ENCODE measurements around the gene CAMK1D. TPM values are rescaled to one million over a fixed set of nuclear protein-coding genes. Genes with fewer than 3 reads are reported as not detected.

Gene CAMK1D
- polyA plus RNA-seq, 1 donor: 8.4 TPM

GRCh38 chr10:12650122-12650521 is 300.8 kb downstream of the CAMK1D start:
- no peak for DNase-seq
- no peak overlapping the region for H3K4me3 ChIP-seq (ENCODE audit: low read length)
- no CpG with 5 or more reads among the region's 8 CpGs for WGBS (ENCODE audit: insufficient coverage, low lambda C conversion rate)
- no peaks in the 10 kb centered on the region for H3K27me3 ChIP-seq (ENCODE audit: control insufficient read depth, insufficient read depth, low read length)
- H3K27ac ChIP-seq (ENCODE audit: low read length): no peak overlapping the region
- H3K4me1 ChIP-seq (ENCODE audit: control insufficient read depth, insufficient read depth, low read length): no peaks in the 10 kb centered on the region
- no peaks in the 10 kb centered on the region for H3K9me3 ChIP-seq (ENCODE audit: control insufficient read depth, low read depth, low read length)
- H3K36me3 ChIP-seq (ENCODE audit: control insufficient read depth, insufficient read depth, low read length): no peaks in the 10 kb centered on the region

GRCh38 chr10:12650538-12651298 is 301.4 kb downstream of the CAMK1D start:
- H3K27ac ChIP-seq (ENCODE audit: low read length): no peak overlapping the region
- no peak overlapping the region for H3K4me3 ChIP-seq (ENCODE audit: low read length)
- no peaks in the 10 kb centered on the region for H3K36me3 ChIP-seq (ENCODE audit: control insufficient read depth, insufficient read depth, low read length)
- 70% methylated on average over 2 of the region's 20 CpGs for WGBS (ENCODE audit: insufficient coverage, low lambda C conversion rate)
- no peaks in the 10 kb centered on the region for H3K9me3 ChIP-seq (ENCODE audit: control insufficient read depth, low read depth, low read length)
- no peaks in the 10 kb centered on the region for H3K4me1 ChIP-seq (ENCODE audit: control insufficient read depth, insufficient read depth, low read length)
- no peaks in the 10 kb centered on the region for H3K27me3 ChIP-seq (ENCODE audit: control insufficient read depth, insufficient read depth, low read length)
- DNase-seq: no peak

- no peak overlapping the region for H3K4me3 ChIP-seq (ENCODE audit: low read length)
- no CpG with 5 or more reads among the region's 2 CpGs for WGBS (ENCODE audit: insufficient coverage, low lambda C conversion rate)
These were observed 306.6 kb downstream of the CAMK1D start for GRCh38 chr10:12655940-12656339.

GRCh38 chr10:12656518-12657142 is 307.3 kb downstream of the CAMK1D start:
- Histone ChIP-seq H3K4me3 (ENCODE audit: low read length) (no peak overlapping the region), H3K27ac (ENCODE audit: low read length) (no peak overlapping the region), H3K9me3 (ENCODE audit: control insufficient read depth, low read depth, low read length) (no peaks in the 10 kb centered on the region), H3K27me3 (ENCODE audit: control insufficient read depth, insufficient read depth, low read length) (no peaks in the 10 kb centered on the region), H3K36me3 (ENCODE audit: control insufficient read depth, insufficient read depth, low read length) (no peaks in the 10 kb centered on the region), H3K4me1 (ENCODE audit: control insufficient read depth, insufficient read depth, low read length) (no peaks in the 10 kb centered on the region)
- WGBS (ENCODE audit: insufficient coverage, low lambda C conversion rate): 0% methylated on average over 1 of the region's 4 CpGs
- peak; percentile 32 to 53 for DNase-seq

More at GRCh38 chr10:12655940-12656339, 306.6 kb downstream of the CAMK1D start:
- H3K9me3 ChIP-seq (ENCODE audit: control insufficient read depth, low read depth, low read length): no peaks in the 10 kb centered on the region
- H3K4me1 ChIP-seq (ENCODE audit: control insufficient read depth, insufficient read depth, low read length): no peaks in the 10 kb centered on the region
- no peak overlapping the region for H3K27ac ChIP-seq (ENCODE audit: low read length)
- no peaks in the 10 kb centered on the region for H3K27me3 ChIP-seq (ENCODE audit: control insufficient read depth, insufficient read depth, low read length)
- DNase-seq: no peak
- H3K36me3 ChIP-seq (ENCODE audit: control insufficient read depth, insufficient read depth, low read length): no peaks in the 10 kb centered on the region

- 100% methylated on average over 1 of the region's 2 CpGs for WGBS (ENCODE audit: insufficient coverage, low lambda C conversion rate)
- no peaks in the 10 kb centered on the region for H3K36me3 ChIP-seq (ENCODE audit: control insufficient read depth, insufficient read depth, low read length)
- no peak for DNase-seq
- H3K9me3 ChIP-seq (ENCODE audit: control insufficient read depth, low read depth, low read length): no peaks in the 10 kb centered on the region
- H3K4me1 ChIP-seq (ENCODE audit: control insufficient read depth, insufficient read depth, low read length): no peaks in the 10 kb centered on the region
- H3K27ac ChIP-seq (ENCODE audit: low read length): no peak overlapping the region
- no peaks in the 10 kb centered on the region for H3K27me3 ChIP-seq (ENCODE audit: control insufficient read depth, insufficient read depth, low read length)
- H3K4me3 ChIP-seq (ENCODE audit: low read length): no peak overlapping the region
These were observed 308.1 kb downstream of the CAMK1D start for GRCh38 chr10:12657489-12657888.

- Histone ChIP-seq H3K36me3 (ENCODE audit: control insufficient read depth, insufficient read depth, low read length) (no peaks in the 10 kb centered on the region), H3K27me3 (ENCODE audit: control insufficient read depth, insufficient read depth, low read length) (no peaks in the 10 kb centered on the region), H3K9me3 (ENCODE audit: control insufficient read depth, low read depth, low read length) (no peaks in the 10 kb centered on the region), H3K4me3 (ENCODE audit: low read length) (no peak overlapping the region), H3K27ac (ENCODE audit: low read length) (no peak overlapping the region), H3K4me1 (ENCODE audit: control insufficient read depth, insufficient read depth, low read length) (no peaks in the 10 kb centered on the region)
- no peak for DNase-seq
- WGBS (ENCODE audit: insufficient coverage, low lambda C conversion rate): 83% methylated on average over 1 of the region's 6 CpGs
These were observed 309.2 kb downstream of the CAMK1D start for GRCh38 chr10:12658526-12658925.

- H3K9me3 ChIP-seq (ENCODE audit: control insufficient read depth, low read depth, low read length): no peaks in the 10 kb centered on the region
- no peaks in the 10 kb centered on the region for H3K36me3 ChIP-seq (ENCODE audit: control insufficient read depth, insufficient read depth, low read length)
- H3K27ac ChIP-seq (ENCODE audit: low read length): no peak overlapping the region
- H3K27me3 ChIP-seq (ENCODE audit: control insufficient read depth, insufficient read depth, low read length): no peaks in the 10 kb centered on the region
- no CpG with 5 or more reads among the region's 11 CpGs for WGBS (ENCODE audit: insufficient coverage, low lambda C conversion rate)
- H3K4me1 ChIP-seq (ENCODE audit: control insufficient read depth, insufficient read depth, low read length): no peaks in the 10 kb centered on the region
- H3K4me3 ChIP-seq (ENCODE audit: low read length): no peak overlapping the region
- no peak for DNase-seq
These were observed 310.4 kb downstream of the CAMK1D start for GRCh38 chr10:12659706-12660105.

GRCh38 chr10:12660812-12661211 is 311.5 kb downstream of the CAMK1D start:
- Histone ChIP-seq H3K36me3 (ENCODE audit: control insufficient read depth, insufficient read depth, low read length) (no peaks in the 10 kb centered on the region), H3K9me3 (ENCODE audit: control insufficient read depth, low read depth, low read length) (no peaks in the 10 kb centered on the region), H3K4me3 (ENCODE audit: low read length) (no peak overlapping the region), H3K4me1 (ENCODE audit: control insufficient read depth, insufficient read depth, low read length) (no peaks in the 10 kb centered on the region), H3K27ac (ENCODE audit: low read length) (no peak overlapping the region), H3K27me3 (ENCODE audit: control insufficient read depth, insufficient read depth, low read length) (no peaks in the 10 kb centered on the region)
- WGBS (ENCODE audit: insufficient coverage, low lambda C conversion rate): 100% methylated on average over 2 of the region's 3 CpGs
- DNase-seq: no peak

- Histone ChIP-seq H3K4me3 (ENCODE audit: low read length) (no peak overlapping the region), H3K4me1 (ENCODE audit: control insufficient read depth, insufficient read depth, low read length) (no peaks in the 10 kb centered on the region), H3K27ac (ENCODE audit: low read length) (no peak overlapping the region), H3K27me3 (ENCODE audit: control insufficient read depth, insufficient read depth, low read length) (no peaks in the 10 kb centered on the region), H3K36me3 (ENCODE audit: control insufficient read depth, insufficient read depth, low read length) (no peaks in the 10 kb centered on the region), H3K9me3 (ENCODE audit: control insufficient read depth, low read depth, low read length) (no peaks in the 10 kb centered on the region)
- DNase-seq: no peak
- WGBS (ENCODE audit: insufficient coverage, low lambda C conversion rate): no CpG with 5 or more reads among the region's 1 CpG
These were observed 312.3 kb downstream of the CAMK1D start for GRCh38 chr10:12661671-12662070.

- no peak for DNase-seq
- H3K27me3 ChIP-seq (ENCODE audit: control insufficient read depth, insufficient read depth, low read length): no peaks in the 10 kb centered on the region
- H3K4me1 ChIP-seq (ENCODE audit: control insufficient read depth, insufficient read depth, low read length): no peaks in the 10 kb centered on the region
- no peaks in the 10 kb centered on the region for H3K9me3 ChIP-seq (ENCODE audit: control insufficient read depth, low read depth, low read length)
- no peaks in the 10 kb centered on the region for H3K36me3 ChIP-seq (ENCODE audit: control insufficient read depth, insufficient read depth, low read length)
- no peak overlapping the region for H3K4me3 ChIP-seq (ENCODE audit: low read length)
- WGBS (ENCODE audit: insufficient coverage, low lambda C conversion rate): no CpG with 5 or more reads among the region's 1 CpG
- H3K27ac ChIP-seq (ENCODE audit: low read length): no peak overlapping the region
These were observed 314.5 kb downstream of the CAMK1D start for GRCh38 chr10:12663863-12664262.

GRCh38 chr10:12665501-12665900 is 316.2 kb downstream of the CAMK1D start:
- no peaks in the 10 kb centered on the region for H3K9me3 ChIP-seq (ENCODE audit: control insufficient read depth, low read depth, low read length)
- no peak overlapping the region for H3K27ac ChIP-seq (ENCODE audit: low read length)
- no peaks in the 10 kb centered on the region for H3K27me3 ChIP-seq (ENCODE audit: control insufficient read depth, insufficient read depth, low read length)
- H3K4me3 ChIP-seq (ENCODE audit: low read length): no peak overlapping the region
- no peaks in the 10 kb centered on the region for H3K36me3 ChIP-seq (ENCODE audit: control insufficient read depth, insufficient read depth, low read length)
- no CpG with 5 or more reads among the region's 7 CpGs for WGBS (ENCODE audit: insufficient coverage, low lambda C conversion rate)
- DNase-seq: no peak
- no peaks in the 10 kb centered on the region for H3K4me1 ChIP-seq (ENCODE audit: control insufficient read depth, insufficient read depth, low read length)

All from large intestine (tissue), 3 donors.